DMS79 (cell line): ENCODE data around the gene SLCO3A1.

Experiments used
- DNase-seq: peaks from one replicate; lab custom pipeline; 2025; lab: John Stamatoyannopoulos, UW

The SLCO3A1 gene

GRCh38 chr15:92003515-92004067 is 150.1 kb downstream of the SLCO3A1 start:
- no peak for DNase-seq

- DNase-seq = peak; percentile 16
Measured at GRCh38 chr15:92005154-92005553, 151.6 kb downstream of the SLCO3A1 start.

DNA sequence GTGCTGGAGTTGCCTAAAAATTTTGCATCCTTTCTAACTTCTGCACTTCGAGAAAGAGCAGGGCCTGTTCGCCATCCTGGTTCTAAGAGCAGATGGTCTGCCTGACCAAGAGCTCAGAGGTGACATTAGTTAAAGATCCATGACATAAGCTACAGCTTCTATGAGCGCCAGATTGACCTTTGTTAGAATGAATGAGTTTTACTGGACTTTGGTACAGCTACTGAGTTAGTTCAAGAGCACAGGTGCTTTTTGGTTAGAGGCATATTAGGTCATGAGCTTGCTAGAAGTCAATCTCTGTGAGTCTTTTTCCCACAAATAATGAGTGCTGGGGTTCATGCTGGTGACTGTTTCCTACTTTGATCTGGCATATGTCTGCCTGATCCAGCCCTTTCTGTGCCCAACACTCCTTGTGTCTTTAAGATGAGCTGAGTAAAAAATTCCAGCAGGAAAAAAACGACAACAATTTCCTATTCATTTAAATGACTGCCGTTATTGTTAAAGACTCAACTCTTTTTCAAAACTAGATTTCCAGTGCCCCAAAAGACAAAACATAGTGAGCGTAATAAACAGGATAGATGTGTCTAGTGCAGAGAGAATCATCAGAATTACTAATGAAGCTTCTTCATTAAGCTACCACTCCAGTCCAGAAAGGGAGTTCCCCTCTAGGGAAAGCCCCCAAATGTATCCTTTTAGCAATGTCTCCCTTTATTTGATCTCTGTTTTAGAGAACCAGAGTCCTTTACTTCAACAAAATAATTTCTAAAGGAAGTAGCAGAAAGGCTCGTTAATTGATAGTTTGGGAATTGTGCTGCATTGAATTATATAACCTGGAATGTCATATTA is 152.9 kb downstream of the SLCO3A1 start:
- DNase-seq = no peak

DNA sequence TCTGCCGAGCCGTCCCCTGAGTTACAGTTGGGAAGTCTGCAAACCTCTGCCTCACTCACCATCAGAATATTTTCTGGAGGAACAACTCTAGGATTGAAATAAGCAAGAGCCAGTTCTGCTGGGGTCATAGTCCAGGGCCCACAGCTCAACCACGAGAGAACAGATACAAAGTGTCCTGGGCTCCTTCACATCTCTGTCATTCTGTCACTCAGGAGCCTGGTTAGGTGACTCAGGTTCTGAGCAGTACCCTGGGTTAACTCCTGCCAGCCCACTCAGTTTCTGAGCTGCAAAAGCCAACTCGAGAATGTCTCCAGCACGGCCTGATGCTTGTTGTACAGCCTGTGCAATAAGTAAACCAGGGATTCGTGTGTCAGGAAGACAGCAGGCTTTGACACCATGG is 155.7 kb downstream of the SLCO3A1 start:
- no peak for DNase-seq

GRCh38 chr15:92011611-92012367 is 158.3 kb downstream of the SLCO3A1 start:
- DNase-seq = no peak

DNA sequence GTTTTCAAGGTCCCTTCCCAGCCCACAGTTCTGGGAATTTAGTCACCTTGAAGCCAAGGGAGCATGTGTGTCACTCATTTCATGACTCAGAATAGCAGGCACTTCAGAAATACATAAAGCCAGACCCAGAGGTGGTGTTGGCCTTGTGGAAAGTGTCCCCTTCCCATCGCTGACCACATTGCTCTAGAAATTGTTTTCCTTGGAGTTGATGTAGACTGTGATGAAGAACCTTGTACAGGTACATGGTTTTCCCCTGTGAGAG is 158.8 kb downstream of the SLCO3A1 start:
- no peak for DNase-seq

- no peak for DNase-seq
Measured at GRCh38 chr15:92012881-92013280, 159.4 kb downstream of the SLCO3A1 start.

- DNase-seq = no peak
Measured at GRCh38 chr15:92014281-92015030, 160.9 kb downstream of the SLCO3A1 start.

DNA sequence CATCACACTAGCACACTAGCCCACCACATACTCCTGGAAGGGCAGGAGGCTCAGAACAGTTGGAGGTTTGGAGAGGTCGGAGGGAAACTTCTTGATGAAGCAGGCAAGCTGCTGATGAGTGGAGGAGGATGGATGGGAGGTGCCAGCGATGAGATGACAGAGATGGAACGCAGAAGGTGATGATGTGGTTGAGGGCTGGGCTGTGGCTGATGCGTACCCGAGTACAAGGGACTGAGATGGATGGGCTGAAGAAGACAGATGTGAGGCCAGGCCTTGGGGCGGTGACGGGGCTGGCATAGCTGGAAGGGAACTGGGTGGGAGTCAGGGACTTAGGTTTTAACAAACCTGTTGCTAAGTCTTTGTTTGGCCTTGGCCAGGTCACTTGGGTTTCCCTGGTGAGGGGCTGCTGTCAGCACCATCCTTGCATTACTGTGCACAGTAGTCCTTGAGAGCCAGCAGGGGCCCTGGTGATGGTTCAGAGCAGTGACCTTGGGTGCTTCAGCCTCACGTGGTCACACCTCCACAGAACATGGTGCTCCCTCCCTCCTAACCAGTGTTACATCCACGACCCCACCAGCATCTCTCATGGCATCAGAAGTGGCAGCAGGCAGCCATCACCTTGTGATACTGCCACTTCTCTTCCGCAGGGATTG is 164.5 kb downstream of the SLCO3A1 start:
- DNase-seq = no peak

GRCh38 chr15:92018535-92019239 is 165.2 kb downstream of the SLCO3A1 start:
- no peak for DNase-seq

- no peak for DNase-seq
Measured at GRCh38 chr15:92019706-92020105, 166.2 kb downstream of the SLCO3A1 start.

- DNase-seq = no peak
Measured at GRCh38 chr15:92020207-92020606, 166.7 kb downstream of the SLCO3A1 start.

DNA sequence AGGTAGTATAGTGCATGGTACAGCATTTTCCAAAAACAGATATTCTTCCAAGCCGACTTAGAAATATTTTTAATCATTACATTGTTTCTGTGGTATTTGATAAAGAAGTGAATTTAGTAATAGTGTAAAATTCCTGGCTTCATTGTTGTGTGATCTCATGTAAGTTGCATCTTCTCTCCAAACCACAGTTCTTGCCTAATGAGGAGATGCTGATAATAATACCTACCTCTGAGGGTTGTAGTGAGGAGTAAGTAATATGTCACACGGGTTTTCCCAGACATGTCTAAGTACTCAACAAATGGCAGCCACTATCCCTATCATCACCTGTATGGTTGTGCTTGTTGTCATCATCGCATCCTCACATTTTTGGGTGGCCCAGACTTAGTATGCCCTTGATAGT is 167.3 kb downstream of the SLCO3A1 start:
- no peak for DNase-seq

- DNase-seq = no peak
Measured at GRCh38 chr15:92021792-92022191, 168.3 kb downstream of the SLCO3A1 start.

- DNase-seq = no peak
Measured at GRCh38 chr15:92023965-92024364, 170.5 kb downstream of the SLCO3A1 start.

- peak; percentile 47 for DNase-seq
Measured at GRCh38 chr15:92025706-92026270, 172.3 kb downstream of the SLCO3A1 start.

DNA sequence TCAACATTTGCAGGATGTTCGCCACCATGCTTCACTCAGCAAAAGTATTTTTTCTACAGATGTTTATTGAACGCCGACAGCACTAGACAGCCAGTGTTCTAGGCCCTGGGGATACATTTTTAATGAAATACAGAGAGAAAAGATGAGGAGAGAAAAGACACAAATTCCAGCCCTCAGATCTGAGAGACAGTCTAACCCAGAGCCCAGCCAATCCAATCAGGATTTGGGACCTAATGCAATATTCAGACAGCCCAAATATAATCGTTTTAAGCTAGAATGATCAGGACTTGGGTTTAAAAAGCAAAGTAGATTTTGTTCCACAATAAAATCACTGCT is 174.8 kb downstream of the SLCO3A1 start:
- no peak for DNase-seq

DNA sequence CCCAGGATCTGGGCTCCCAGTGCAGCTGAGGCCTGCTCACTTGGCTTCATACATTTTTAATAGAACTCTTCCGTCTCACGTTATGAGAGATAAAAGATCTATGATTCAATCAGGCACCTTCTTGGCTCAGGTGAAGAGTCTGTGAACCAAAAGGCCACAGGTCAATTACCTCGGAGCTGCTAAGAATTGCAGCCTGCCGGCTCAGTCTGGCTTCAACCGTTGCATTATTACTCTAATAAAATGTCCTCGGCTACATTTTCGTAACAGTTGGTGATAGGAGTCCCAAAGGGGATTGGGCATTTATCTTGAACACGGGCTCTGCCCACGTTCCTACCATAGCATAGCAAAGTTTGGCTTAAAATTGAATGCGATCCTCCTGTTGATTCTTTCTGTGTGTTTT is 176.3 kb downstream of the SLCO3A1 start:
- DNase-seq = no peak

DNA sequence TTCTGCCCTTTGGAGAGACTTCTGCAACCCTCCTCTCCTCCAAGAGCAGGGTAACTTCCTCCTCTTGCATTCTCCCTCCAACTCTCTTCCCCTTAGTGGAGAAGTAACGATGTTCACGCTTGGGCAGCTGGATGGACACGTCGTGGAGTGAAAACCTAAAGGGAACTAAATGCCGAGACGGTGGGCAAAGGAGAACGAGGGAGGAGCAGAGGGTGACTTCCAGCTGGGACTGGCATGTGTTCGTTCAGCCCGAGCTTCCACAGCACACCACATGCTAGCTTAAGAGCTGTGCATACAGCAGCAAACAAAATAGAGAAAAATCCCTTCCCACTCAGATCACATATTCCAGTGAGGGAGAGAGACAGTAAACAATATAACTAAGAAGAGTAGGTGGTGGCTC is 179.8 kb downstream of the SLCO3A1 start:
- no peak for DNase-seq

GRCh38 chr15:92033723-92034122 is 180.2 kb downstream of the SLCO3A1 start:
- DNase-seq = no peak

GRCh38 chr15:92034227-92034626 is 180.7 kb downstream of the SLCO3A1 start:
- DNase-seq = no peak
